ENCODE data around the gene ABCB8. TPM values are rescaled to one million over a fixed set of nuclear protein-coding genes. Genes with fewer than 3 reads are reported as not detected.

ABCB8 gene
- polyA plus RNA-seq, 1 donor = 22.2 TPM

GRCh38 chr7:151087245-151088018 lies 59.2 kb downstream of the ABCB8 start:
- no peak for DNase-seq (ENCODE audit: low read depth)

DNA sequence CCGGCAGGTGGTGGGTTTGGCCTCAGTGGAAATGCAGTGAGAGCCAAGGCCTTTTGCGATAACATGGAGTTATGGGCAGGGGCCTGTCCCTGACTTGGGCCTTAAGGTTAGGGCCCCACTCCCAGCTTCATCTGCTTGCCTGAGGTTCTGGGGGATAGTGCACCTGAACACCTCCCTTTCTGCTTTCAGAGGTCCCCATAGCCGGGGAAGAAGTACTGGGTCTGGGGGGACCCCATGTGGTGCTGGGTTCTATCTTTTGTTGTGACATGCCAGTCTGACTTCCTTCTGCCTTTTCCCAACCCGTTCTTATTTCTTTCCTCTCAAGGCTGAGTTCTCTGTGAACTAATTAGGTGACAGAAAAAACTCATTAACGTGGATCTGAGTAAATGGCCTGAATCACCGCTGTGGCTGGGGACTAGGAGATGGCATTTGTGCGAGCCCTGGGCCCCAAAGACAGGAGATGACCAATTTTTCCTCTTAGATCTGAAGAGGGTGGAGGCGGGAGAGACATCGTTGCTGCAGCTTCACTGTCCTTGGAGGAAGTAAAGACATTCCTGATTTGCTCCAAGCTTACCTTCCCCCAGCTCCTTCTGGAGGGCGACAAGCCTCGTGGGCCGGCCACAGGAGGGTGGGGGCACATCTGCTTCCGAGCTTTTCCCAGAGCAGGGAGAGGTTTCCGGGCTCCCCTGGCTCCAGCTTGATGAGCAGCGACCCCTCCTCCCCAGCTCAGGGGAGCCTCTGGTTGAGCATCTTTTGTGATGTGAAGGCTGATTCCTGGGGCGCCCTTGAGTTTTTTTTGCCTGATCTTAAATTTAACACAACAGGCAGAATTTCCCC lies 60.0 kb downstream of the ABCB8 start:
- no peak for DNase-seq (ENCODE audit: low read depth)

- no peak for DNase-seq (ENCODE audit: low read depth)
Observed at GRCh38 chr7:151088856-151089699, 60.8 kb downstream of the ABCB8 start.

DNA sequence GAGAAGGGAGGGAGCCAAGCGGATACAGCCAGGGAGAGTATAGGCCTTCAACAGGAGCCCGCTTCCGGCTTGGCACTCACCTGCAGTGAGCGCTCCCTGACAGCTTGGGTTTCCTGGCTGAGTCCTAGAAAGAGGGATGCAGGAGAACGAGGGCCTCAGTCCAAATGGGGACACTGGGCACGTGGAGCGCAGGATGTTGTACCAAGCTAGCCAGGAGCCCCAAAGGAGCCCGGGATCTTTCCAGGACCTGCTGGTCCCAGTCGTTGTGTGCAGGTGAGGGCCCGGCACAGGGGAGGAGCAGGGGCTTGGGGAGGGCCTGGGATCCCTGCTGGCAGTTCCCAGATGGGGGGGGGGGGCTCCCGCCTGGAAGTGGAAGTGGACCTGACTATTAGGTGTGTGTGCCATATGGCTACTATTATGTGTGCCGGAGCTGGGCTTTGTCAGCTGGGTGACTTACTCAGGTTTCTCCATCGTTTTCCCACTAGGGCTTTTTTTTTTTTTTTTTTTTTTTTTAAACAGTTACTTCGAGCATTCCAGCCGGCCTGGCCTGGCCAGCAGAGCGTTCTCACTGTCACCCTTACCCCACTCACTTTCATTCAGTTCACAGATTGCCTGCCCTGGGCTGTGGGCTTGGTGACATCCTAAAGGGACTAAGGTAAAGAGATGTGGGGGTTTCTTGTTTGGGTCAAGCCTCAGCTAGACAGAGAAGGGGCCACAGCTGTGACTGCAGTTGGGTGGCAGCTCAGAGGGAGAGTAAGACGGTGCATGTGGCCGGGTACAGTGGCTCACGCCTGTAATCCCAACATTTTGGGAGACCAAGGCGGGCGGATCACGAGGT lies 61.9 kb downstream of the ABCB8 start:
- DNase-seq (ENCODE audit: low read depth) = no peak

DNA sequence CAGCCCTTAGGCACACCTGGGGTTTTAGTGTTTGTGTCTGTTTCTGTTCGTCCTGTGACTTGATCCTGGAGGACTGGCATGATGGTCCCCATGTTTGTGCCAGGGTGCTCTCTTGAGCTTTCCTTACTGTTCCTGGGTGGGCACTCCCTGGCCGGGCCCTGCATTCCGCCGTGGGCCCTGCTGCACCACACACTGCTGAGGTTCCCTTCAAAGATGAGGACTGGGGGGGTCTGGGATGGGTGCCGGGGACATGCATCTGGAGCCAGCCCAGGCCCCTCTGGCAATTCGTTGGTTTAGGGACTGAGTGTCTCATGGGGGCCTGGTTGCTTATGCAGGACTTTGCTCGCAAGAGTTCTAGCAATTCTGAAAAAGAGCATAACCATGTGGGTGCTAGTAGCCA lies 62.8 kb downstream of the ABCB8 start:
- no peak for DNase-seq (ENCODE audit: low read depth)

- no peak for DNase-seq (ENCODE audit: low read depth)
Observed at GRCh38 chr7:151091431-151091830, 63.2 kb downstream of the ABCB8 start.

- DNase-seq (ENCODE audit: low read depth) = no peak
Observed at GRCh38 chr7:151091988-151092387, 63.7 kb downstream of the ABCB8 start.

- no peak for DNase-seq (ENCODE audit: low read depth)
Observed at GRCh38 chr7:151093748-151094147, 65.5 kb downstream of the ABCB8 start.

DNA sequence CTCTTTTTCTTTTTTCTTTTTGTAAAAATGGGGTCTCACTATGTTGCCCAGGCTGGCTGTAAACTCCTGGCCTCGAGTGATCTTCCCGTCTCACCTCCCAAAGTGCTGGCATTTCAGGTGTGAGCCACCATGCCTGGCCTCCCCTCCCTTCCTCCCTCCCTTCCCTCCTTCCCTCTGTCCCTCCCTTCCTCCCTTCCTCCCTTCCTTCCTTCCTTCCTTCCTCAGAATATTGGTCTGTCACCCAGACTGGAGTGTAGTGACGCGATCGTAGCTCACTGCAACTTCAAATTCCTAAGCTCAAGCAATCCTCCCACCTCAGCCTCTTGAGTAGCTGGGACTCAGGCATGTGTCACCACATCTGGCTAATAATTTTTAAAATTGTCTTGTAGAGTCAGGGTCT lies 66.4 kb downstream of the ABCB8 start:
- DNase-seq (ENCODE audit: low read depth) = no peak

DNA sequence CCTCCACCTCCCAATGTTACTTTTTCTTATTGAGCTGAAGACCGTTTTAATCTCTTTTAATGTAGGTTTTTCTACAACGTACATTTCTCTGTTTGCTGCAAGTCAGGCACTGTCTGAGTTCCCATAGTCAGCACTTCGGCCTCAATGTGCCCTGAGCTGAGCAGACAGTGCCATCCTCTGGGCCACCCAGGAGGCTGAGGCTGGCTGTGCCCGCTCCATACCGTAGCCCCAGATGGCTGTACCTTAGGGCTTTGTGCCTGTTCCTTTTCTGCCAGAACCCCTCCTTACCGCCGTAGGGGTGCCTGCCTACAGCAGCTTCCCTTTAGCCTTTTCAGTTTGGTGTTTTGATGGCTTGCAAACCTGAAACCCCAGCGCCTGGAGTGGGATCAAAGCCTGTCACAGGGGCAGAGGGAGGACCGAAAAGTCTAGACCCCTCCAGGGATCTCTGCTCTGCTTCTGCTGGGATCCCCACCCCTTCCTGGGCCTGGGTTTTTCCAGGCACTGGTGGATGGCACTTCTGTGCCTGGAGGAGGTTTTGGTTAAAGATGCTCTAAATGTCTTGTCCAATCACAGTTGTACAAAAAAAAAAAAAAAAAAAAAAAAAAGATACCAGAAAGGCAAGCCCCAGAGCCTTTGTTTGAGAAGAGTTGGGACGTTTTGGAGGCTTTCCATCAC lies 67.0 kb downstream of the ABCB8 start:
- no peak for DNase-seq (ENCODE audit: low read depth)

- DNase-seq (ENCODE audit: low read depth) = no peak
Observed at GRCh38 chr7:151095828-151096475, 67.7 kb downstream of the ABCB8 start.

Other genes starting within 250 kb of the ABCB8 start
- gene TMEM176B, start 228.1 kb upstream of the ABCB8 start, polyA plus RNA-seq (ENCODE audit: insufficient read length) = 14.4 TPM
- 14.3 TPM for gene TMEM176A, start 227.7 kb upstream of the ABCB8 start, polyA plus RNA-seq (ENCODE audit: insufficient read length)
- gene AOC1, start 175.9 kb upstream of the ABCB8 start, polyA plus RNA-seq (ENCODE audit: insufficient read length) = not detected
- gene KCNH2, start 50.1 kb upstream of the ABCB8 start, polyA plus RNA-seq (ENCODE audit: insufficient read length) = 24.5 TPM
- gene NOS3, start 37.4 kb upstream of the ABCB8 start, polyA plus RNA-seq (ENCODE audit: insufficient read length) = 5.5 TPM
- 0.73 TPM for gene ATG9B, start 4.0 kb upstream of the ABCB8 start, polyA plus RNA-seq (ENCODE audit: insufficient read length)
- 6.8 TPM for gene ASIC3, start 20.1 kb downstream of the ABCB8 start, polyA plus RNA-seq (ENCODE audit: insufficient read length)
- gene CDK5, start 29.4 kb downstream of the ABCB8 start, polyA plus RNA-seq (ENCODE audit: insufficient read length) = 9.1 TPM
- gene SLC4A2, start 31.1 kb downstream of the ABCB8 start, polyA plus RNA-seq (ENCODE audit: insufficient read length) = 55.9 TPM
- 67.0 TPM for gene FASTK, start 52.4 kb downstream of the ABCB8 start, polyA plus RNA-seq (ENCODE audit: insufficient read length)
- 41.6 TPM for gene TMUB1, start 55.0 kb downstream of the ABCB8 start, polyA plus RNA-seq (ENCODE audit: insufficient read length)
- gene AGAP3, start 58.0 kb downstream of the ABCB8 start, polyA plus RNA-seq (ENCODE audit: insufficient read length) = 68.3 TPM
- 3.1 TPM for gene GBX1, start 139.2 kb downstream of the ABCB8 start, polyA plus RNA-seq (ENCODE audit: insufficient read length)
- gene ASB10, start 158.8 kb downstream of the ABCB8 start, polyA plus RNA-seq (ENCODE audit: insufficient read length) = 6.2 TPM
- gene H2BK1, start 182.0 kb downstream of the ABCB8 start, polyA plus RNA-seq (ENCODE audit: insufficient read length) = not detected
- 17.4 TPM for gene ABCF2, start 198.8 kb downstream of the ABCB8 start, polyA plus RNA-seq (ENCODE audit: insufficient read length)
- 20.2 TPM for gene CHPF2, start 204.0 kb downstream of the ABCB8 start, polyA plus RNA-seq (ENCODE audit: insufficient read length)
- gene SMARCD3, start 220.2 kb downstream of the ABCB8 start, polyA plus RNA-seq (ENCODE audit: insufficient read length) = 169 TPM